ENCODE results near the gene TMEM170A. TPM values are rescaled to one million over a fixed set of nuclear protein-coding genes. Genes with fewer than 3 reads are reported as not detected.

TMEM170A gene
- total and polyA plus RNA-seq, 10 of the 15 experiments (the other 5 are each of a cell fraction or from before 2014, with no cell fraction given) = 7.3 to 28.2 (median 20.9) TPM

DNA sequence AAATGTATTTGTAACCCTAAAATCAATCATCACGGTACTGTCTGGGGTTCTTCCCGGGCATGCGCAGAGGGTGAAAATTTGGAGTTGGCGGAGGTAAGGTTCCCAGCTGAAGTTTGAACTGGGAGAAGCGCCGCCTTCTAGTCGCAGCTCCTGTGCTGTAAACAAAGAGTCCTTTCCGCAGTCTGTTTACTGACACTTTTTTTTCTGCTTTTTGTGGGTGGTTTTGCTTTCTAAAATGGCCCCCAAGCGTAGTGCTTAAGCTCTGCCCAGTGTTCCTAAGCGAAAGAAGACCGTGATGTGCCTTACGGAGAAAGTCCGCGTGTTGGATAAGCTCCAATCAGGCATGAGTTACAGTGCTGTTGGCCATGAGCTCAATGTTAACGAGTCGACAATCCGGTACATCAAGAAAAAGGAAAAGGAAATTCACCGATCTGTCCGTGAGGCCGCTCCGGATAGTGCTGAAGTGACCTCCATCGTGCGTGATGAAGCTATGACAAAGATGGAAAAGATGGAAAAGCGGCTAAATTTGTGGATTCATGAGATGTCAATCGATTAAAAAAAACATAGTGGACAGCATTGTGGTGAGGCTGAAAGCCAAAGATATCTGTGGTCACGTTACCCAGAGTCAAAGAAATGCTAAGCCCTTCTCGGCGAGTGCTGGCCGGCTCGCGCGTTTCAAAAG, 30.6 kb downstream of the TMEM170A start (continued):
- TF ChIP-seq POLR2A (IDR thresholded peaks at IDR 0.05; ENCODE audit: low read depth, low read length) = peak; percentile 40
- 0 out of 4 replicates have a peak, but pooled peaks have one; percentile 24 to 38 for TF ChIP-seq BHLHE40 (IDR thresholded peaks at IDR 0.05; ENCODE audit: borderline replicate concordance in 1 of 2, low read depth in 2 of 2, low read length in 1 of 2)
- TF ChIP-seq CBFB (IDR thresholded peaks at IDR 0.05; ENCODE audit: low read depth) = 0 out of 2 replicates have a peak, but pooled peaks have one; percentile 28
- 0 out of 2 replicates have a peak, but pooled peaks have one; percentile 48 for TF ChIP-seq STAT3 (IDR thresholded peaks at IDR 0.05; ENCODE audit: low read depth, low read length)
- TF ChIP-seq, protein P1, sequence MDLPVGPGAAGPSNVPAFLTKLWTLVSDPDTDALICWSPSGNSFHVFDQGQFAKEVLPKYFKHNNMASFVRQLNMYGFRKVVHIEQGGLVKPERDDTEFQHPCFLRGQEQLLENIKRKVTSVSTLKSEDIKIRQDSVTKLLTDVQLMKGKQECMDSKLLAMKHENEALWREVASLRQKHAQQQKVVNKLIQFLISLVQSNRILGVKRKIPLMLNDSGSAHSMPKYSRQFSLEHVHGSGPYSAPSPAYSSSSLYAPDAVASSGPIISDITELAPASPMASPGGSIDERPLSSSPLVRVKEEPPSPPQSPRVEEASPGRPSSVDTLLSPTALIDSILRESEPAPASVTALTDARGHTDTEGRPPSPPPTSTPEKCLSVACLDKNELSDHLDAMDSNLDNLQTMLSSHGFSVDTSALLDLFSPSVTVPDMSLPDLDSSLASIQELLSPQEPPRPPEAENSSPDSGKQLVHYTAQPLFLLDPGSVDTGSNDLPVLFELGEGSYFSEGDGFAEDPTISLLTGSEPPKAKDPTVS (IDR thresholded peaks at IDR 0.05; ENCODE audit: low read depth, low read length) = no peak
- TF ChIP-seq CREM (IDR thresholded peaks at IDR 0.05; ENCODE audit: low read depth) = no peak

- POLR2A ChIA-PET = interaction anchor here (0.5 to 2.8 kb wide), 14 partner anchors 12 to 573 kb away, joined by 3 to 26 read pairs (median 5); partner anchors contain the start of genes ADAT1, KARS1 and TERF2IP
- Histone ChIP-seq H3K4me2 (ENCODE audit: control insufficient read depth, insufficient read depth) (peak within 1 kb of the TSS; percentile 94), H3K9ac (ENCODE audit: control insufficient read depth, insufficient read depth, low read length) (peak within 1 kb of the TSS; percentile 76), H4K20me1 (ENCODE audit: control insufficient read depth, insufficient read depth) (no peaks in the 10 kb centered on the region), H3K27me3 (replicated peaks in 1 of 2; ENCODE audit: control insufficient read depth in 2 of 2, insufficient read depth in 2 of 2, low read length in 1 of 2) (no peaks in the 10 kb centered on the region), H3K36me3 (ENCODE audit: control insufficient read depth in 2 of 2, insufficient read depth in 2 of 2, low read length in 1 of 2) (no peaks in the 10 kb centered on the region), H2AFZ (ENCODE audit: control insufficient read depth, low read depth, low read length) (peak within 1 kb of the TSS; percentile 91), H3K79me2 (ENCODE audit: control insufficient read depth, insufficient read depth, low read length) (peaks cover 12% of the 10 kb centered on the region), H3K4me3 (peak within 1 kb of the TSS; percentile 89), H3K4me1 (ENCODE audit: control insufficient read depth, insufficient read depth, low read length) (no peaks in the 10 kb centered on the region; the same call in 1 of the 2 replicates), H3K9me3 (replicated peaks; ENCODE audit: control insufficient read depth, insufficient read depth, low read length) (no peaks in the 10 kb centered on the region), H3K27ac (ENCODE audit: control insufficient read depth, insufficient read depth) (peak within 1 kb of the TSS; percentile 71)
- in situ Hi-C loops (cut with MboI) = no loop called here
- ATAC-seq (peak; percentile 93), DNase-seq (ENCODE audit: low read depth, low spot score) (peak; percentile 80), FAIRE-seq (peak; percentile 93)
- CTCF ChIA-PET = interaction anchor here (0.6 to 3.8 kb wide), 17 partner anchors 12 to 234 kb away, joined by 3 to 34 read pairs (median 4); partner anchors contain the start of genes KARS1, TERF2IP and TMEM170A
- SMC1A ChIA-PET (ENCODE audit: uncharacterized antibody, unreplicated experiment) = interaction anchor here (0.8 to 2.4 kb wide), 16 partner anchors 10 to 234 kb away, joined by 3 to 20 read pairs (median 3); partner anchors contain the start of genes KARS1 and TERF2IP
- WGBS (ENCODE audit: insufficient coverage, insufficient replicate concordance, low lambda C conversion rate, missing lambda C conversion rate) = under 1% methylated on average over 75 of the region's 85 CpGs
- BruUV-seq (replicated peaks) = TSS peak; percentile 70
- intact Hi-C loops (cut with micrococcal nuclease; ENCODE audit: unreplicated experiment) = loop anchor here (1.0 kb wide), 2 partner anchors 25 to 31 kb away; partner anchors contain the start of gene TMEM170A
- RAD21 ChIA-PET (ENCODE audit: unreplicated experiment) = interaction anchor here (0.6 to 2.0 kb wide), 7 partner anchors 9 to 218 kb away, joined by 3 to 8 read pairs (median 4); partner anchors contain the start of gene ADAT1
- peak; percentile 86 for TF ChIP-seq NFXL1 (IDR thresholded peaks at IDR 0.05; ENCODE audit: borderline replicate concordance)
- TF ChIP-seq, protein P2, sequence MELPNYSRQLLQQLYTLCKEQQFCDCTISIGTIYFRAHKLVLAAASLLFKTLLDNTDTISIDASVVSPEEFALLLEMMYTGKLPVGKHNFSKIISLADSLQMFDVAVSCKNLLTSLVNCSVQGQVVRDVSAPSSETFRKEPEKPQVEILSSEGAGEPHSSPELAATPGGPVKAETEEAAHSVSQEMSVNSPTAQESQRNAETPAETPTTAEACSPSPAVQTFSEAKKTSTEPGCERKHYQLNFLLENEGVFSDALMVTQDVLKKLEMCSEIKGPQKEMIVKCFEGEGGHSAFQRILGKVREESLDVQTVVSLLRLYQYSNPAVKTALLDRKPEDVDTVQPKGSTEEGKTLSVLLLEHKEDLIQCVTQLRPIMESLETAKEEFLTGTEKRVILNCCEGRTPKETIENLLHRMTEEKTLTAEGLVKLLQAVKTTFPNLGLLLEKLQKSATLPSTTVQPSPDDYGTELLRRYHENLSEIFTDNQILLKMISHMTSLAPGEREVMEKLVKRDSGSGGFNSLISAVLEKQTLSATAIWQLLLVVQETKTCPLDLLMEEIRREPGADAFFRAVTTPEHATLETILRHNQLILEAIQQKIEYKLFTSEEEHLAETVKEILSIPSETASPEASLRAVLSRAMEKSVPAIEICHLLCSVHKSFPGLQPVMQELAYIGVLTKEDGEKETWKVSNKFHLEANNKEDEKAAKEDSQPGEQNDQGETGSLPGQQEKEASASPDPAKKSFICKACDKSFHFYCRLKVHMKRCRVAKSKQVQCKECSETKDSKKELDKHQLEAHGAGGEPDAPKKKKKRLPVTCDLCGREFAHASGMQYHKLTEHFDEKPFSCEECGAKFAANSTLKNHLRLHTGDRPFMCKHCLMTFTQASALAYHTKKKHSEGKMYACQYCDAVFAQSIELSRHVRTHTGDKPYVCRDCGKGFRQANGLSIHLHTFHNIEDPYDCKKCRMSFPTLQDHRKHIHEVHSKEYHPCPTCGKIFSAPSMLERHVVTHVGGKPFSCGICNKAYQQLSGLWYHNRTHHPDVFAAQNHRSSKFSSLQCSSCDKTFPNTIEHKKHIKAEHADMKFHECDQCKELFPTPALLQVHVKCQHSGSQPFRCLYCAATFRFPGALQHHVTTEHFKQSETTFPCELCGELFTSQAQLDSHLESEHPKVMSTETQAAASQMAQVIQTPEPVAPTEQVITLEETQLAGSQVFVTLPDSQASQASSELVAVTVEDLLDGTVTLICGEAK (IDR thresholded peaks at IDR 0.05; ENCODE audit: borderline replicate concordance) = peak; percentile 84; the same call in 1 of the 2 replicates
- TF ChIP-seq NR2C2 (IDR thresholded peaks at IDR 0.05; ENCODE audit: borderline replicate concordance, control insufficient read depth, insufficient read length, low read depth) = no peak
- peak in 1 of 2 experiments; percentile 15; a peak in 1 of 3 replicates for TF ChIP-seq EGR1 (IDR thresholded peaks at IDR 0.05; ENCODE audit: borderline replicate concordance in 1 of 2, low read depth in 2 of 2, low read length in 2 of 2)
- 0 out of 2 replicates have a peak, but pooled peaks have one; percentile 49 for TF ChIP-seq NR2F1 (conservative IDR thresholded peaks at IDR 0.05)
- TF ChIP-seq BACH1 (IDR thresholded peaks at IDR 0.05; ENCODE audit: borderline replicate concordance) = peak; percentile 85
- peak; percentile 81 for TF ChIP-seq GABPA (IDR thresholded peaks at IDR 0.05; ENCODE audit: low read depth)
- peak; percentile 78 for TF ChIP-seq POLR2A (IDR thresholded peaks at IDR 0.05; ENCODE audit: low read depth, low read length)
These were observed 31.4 kb downstream of the TMEM170A start, which contains the start of gene CFDP1 for GRCh38 chr16:75432828-75433731. Gene CFDP1, minus strand, starts transcription at chr16:75433503. Its CDS starts 151 bp downstream, at chr16:75433352.
